Activated B cell treated with CpG ODN at 0.5 μM for 24 hours (primary cell): ENCODE measurements around the gene KLK8. TPM values are rescaled to one million over a fixed set of nuclear protein-coding genes. Genes with fewer than 3 reads are reported as not detected.

ENCODE experiments used
- ATAC-seq: fragments of 200-7000 bp; cut with Tn5 transposase; one replicate; pipeline ENCODE4 v1.10.0; 2021; ENCODE audit warnings: low read depth, mild to moderate bottlenecking, moderate library complexity
- CTCF ChIA-PET: fragments of 350-600 bp; sonication (Branson Sonifier 250); formaldehyde crosslinking; loops from one replicate; lab custom pipeline; 2021; ENCODE audit warnings: antibody characterized with exemption; lab: Charles Lee
- POLR2A ChIA-PET: fragments of 350-600 bp; sonication (Branson Sonifier 250); formaldehyde crosslinking; loops from one replicate; lab custom pipeline; 2021; ENCODE audit warnings: antibody characterized with exemption; lab: Charles Lee
- DNase-seq: peaks from one replicate; pipeline ENCODE4 v3.0.0; 2022
- H3K27ac Mint-ChIP-seq: one replicate; pipeline ENCODE4 v1.8.0; 2020; ENCODE audit warnings: mixed read lengths
- H3K27me3 Mint-ChIP-seq: one replicate; pipeline ENCODE4 v1.8.0; 2021; ENCODE audit warnings: mixed read lengths
- H3K36me3 Mint-ChIP-seq: one replicate; pipeline ENCODE4 v1.8.0; 2021; ENCODE audit warnings: low read depth, mixed read lengths
- H3K4me1 Mint-ChIP-seq: one replicate; pipeline ENCODE4 v1.8.0; 2021; ENCODE audit warnings: mixed read lengths
- H3K4me3 Mint-ChIP-seq: one replicate; pipeline ENCODE4 v1.8.0; 2020; ENCODE audit warnings: mild to moderate bottlenecking, mixed read lengths
- H3K9me3 Mint-ChIP-seq: one replicate; pipeline ENCODE4 v1.8.0; 2020; ENCODE audit warnings: mixed read lengths
- CTCF ChIP-seq: fragments of 200-600 bp; IDR thresholded peaks from one replicate; pipeline ENCODE4 v1.8.0; 2022; ENCODE audit warnings: antibody characterized with exemption, mild to moderate bottlenecking
- intact Hi-C: fragments of 100-400 bp; cut with micrococcal nuclease; formaldehyde crosslinking; loops from one replicate; pipeline ENCODE4 v1.15.1; 2024
- total RNA-seq: library from RNA; stranded (reverse); gene quantifications from 2 replicates; pipeline ENCODE4 v1.2.3, GENCODE V29; 2022

The KLK8 gene
- total RNA-seq, 1 donor from 2014 or later: not detected

GRCh38 chr19:51019544-51019925 lies 18.1 kb upstream of the KLK8 start, which contains the start of gene KLK10:
KLK10 (minus strand) TSS chr19:51019709; CDS start chr19:51019130, 579 bp downstream.
- TF ChIP-seq CTCF: no peak
- Mint-ChIP-seq H3K27ac (no peak within 1 kb of the TSS), H3K36me3 (no peaks in the 10 kb centered on the region), H3K9me3 (no peaks in the 10 kb centered on the region), H3K4me1 (peaks cover 10% of the 10 kb centered on the region), H3K4me3 (peak within 1 kb of the TSS; percentile 35), H3K27me3 (peaks cover 53% of the 10 kb centered on the region)
- intact Hi-C loops: no loop called here
- no peak for ATAC-seq
- DNase-seq: no peak
- ChIA-PET POLR2A (no interaction called here), CTCF (no interaction called here)

GRCh38 chr19:51018745-51019543 lies 17.5 kb upstream of the KLK8 start:
- ATAC-seq (no peak), DNase-seq (no peak)
- no peaks in the 10 kb centered on the region for H3K9me3 Mint-ChIP-seq
- peak overlapping the region; percentile 35 for H3K4me3 Mint-ChIP-seq
- CTCF ChIA-PET: no interaction called here
- intact Hi-C loops: no loop called here
- H3K4me1 Mint-ChIP-seq: peaks cover 10% of the 10 kb centered on the region
- TF ChIP-seq CTCF: no peak
- no peaks in the 10 kb centered on the region for H3K36me3 Mint-ChIP-seq
- H3K27me3 Mint-ChIP-seq: peaks cover 57% of the 10 kb centered on the region
- no peak overlapping the region for H3K27ac Mint-ChIP-seq
- POLR2A ChIA-PET: no interaction called here

GRCh38 chr19:51016798-51017683 lies 15.6 kb upstream of the KLK8 start:
- ChIA-PET CTCF (no interaction called here), POLR2A (no interaction called here)
- H3K9me3 Mint-ChIP-seq: no peaks in the 10 kb centered on the region
- TF ChIP-seq CTCF: no peak
- H3K4me3 Mint-ChIP-seq: no peak overlapping the region
- intact Hi-C loops: no loop called here
- DNase-seq: peak; percentile 21
- peaks cover 52% of the 10 kb centered on the region for H3K27me3 Mint-ChIP-seq
- ATAC-seq: no peak
- H3K36me3 Mint-ChIP-seq: no peaks in the 10 kb centered on the region
- H3K27ac Mint-ChIP-seq: no peak overlapping the region
- peaks cover 10% of the 10 kb centered on the region for H3K4me1 Mint-ChIP-seq

- ATAC-seq (no peak), DNase-seq (no peak)
- ChIA-PET POLR2A (no interaction called here), CTCF (no interaction called here)
- Mint-ChIP-seq H3K4me1 (peaks cover 10% of the 10 kb centered on the region), H3K9me3 (no peaks in the 10 kb centered on the region), H3K4me3 (no peak overlapping the region), H3K27me3 (peaks cover 51% of the 10 kb centered on the region), H3K27ac (no peak overlapping the region), H3K36me3 (no peaks in the 10 kb centered on the region)
- no peak for TF ChIP-seq CTCF
- intact Hi-C loops: no loop called here
Observed at GRCh38 chr19:51015691-51016267, 14.4 kb upstream of the KLK8 start.
